ENCODE results near the gene MARS1.
"Not testable (repeated sequence)": the region's sequence is repeated elsewhere in the genome, so short reads cannot be mapped to it uniquely, and the experiment has no call there.

The MARS1 gene

GRCh38 chr12:57553343-57554202 lies 65.7 kb downstream of the MARS1 start:
- DNase-seq, result no peak

GRCh38 chr12:57554453-57554852 lies 66.6 kb downstream of the MARS1 start:
- DNase-seq, result no peak

GRCh38 chr12:57554897-57555296 lies 67.0 kb downstream of the MARS1 start:
- DNase-seq, result no peak

DNA sequence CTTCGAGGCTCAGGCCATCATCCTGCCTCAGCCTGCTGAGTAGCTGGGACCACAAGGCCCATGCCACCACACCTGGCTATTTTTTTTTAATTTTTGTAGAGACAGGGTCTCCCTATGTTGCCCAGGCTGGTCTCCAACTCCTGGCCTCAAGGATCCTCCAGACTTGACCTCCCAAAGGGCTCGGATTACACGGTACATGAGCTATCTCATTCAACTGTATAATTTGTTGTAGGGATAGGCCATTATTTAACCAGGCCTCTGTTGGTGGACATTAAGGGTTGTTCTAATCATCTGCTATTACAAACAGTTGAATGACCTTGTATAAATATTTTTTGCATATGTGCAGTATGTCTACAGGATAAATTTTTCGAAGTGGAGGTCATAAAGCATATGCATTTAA lies 71.0 kb downstream of the MARS1 start:
- no peak for DNase-seq

DNA sequence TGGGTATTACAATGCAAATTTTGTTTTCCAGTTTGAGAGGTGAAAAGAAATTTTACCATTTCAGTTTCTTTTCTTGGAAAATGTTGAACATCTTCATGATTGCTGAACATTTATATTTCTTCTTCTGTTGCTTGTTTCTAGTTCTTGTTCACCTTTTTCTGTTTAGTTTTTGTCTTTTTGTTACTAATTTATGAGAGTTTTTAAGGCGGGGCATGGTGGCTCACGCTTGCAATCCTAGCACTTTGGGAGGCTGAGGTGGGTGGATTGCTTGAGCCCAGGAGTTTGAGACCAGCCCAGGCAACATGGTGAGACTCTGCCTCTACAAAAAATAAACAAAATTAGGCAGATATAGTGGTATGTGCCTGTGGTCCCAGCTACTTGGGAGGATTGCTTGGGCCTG lies 72.6 kb downstream of the MARS1 start:
- no peak for DNase-seq

DNA sequence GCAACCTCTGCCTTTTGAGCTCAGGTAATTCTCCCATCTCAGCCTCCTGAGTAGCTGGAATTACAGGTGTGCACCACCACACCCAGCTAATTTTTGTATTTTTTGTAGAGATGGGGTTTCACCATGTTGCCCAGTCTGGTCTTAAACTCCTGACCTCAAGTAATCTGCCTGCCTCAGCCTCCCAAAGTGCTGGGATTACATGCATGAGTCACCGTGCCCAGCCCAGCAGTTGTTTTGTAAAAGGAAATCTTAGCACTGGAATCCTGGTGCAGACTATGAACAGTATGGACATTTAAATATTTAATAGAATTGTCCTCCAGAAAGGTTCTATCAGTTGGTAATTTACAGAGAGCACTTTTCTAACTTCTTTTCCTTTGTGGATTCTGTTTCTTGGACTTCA lies 73.2 kb downstream of the MARS1 start:
- DNase-seq, result not testable (repeated sequence)

GRCh38 chr12:57563358-57563757 lies 75.5 kb downstream of the MARS1 start:
- no peak for DNase-seq

DNA sequence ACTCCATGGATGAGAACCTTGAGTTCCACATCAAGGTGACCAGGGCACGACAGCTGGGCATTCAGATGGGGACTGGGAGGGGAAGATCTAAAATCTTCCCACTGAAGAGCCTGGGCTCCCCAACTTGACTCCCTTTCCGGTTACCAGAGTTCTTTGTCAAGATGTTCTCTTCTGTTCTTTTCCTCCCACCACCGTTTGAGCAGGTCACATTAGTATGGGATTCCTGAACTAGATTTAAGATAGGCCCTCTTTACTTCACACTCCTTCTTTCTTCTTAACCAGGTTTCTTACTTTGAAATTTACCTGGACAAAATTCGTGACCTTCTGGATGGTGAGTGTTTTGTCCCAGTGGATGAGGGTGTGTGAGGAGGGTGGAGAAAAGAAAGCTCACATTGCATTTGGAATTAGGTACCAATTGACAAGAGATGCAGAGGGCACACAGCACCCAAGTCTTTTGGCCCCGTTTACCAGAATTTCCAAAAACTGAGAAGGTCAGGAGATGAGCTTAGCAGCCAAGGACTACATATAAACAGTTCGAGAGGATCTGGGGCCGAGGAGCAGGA lies 76.4 kb downstream of the MARS1 start:
- DNase-seq, result no peak
